HG03575 (cell line): ENCODE measurements around the gene ZNF668.
"Not testable (repeated sequence)": the region's sequence is repeated elsewhere in the genome, so short reads cannot be mapped to it uniquely, and the experiment has no call there.

Experiments
- ATAC-seq: cut with Tn5 transposase; IDR thresholded peaks from one replicate; pipeline ENCODE4 v1.9.1; 2021; ENCODE audit not compliant: unreplicated experiment, insufficient number of reproducible peaks, low FRiP score; ENCODE audit errors: extremely low read depth

Gene ZNF668

GRCh38 chr16:31105677-31106213, 31.7 kb upstream of the ZNF668 start:
- no peak for ATAC-seq

DNA sequence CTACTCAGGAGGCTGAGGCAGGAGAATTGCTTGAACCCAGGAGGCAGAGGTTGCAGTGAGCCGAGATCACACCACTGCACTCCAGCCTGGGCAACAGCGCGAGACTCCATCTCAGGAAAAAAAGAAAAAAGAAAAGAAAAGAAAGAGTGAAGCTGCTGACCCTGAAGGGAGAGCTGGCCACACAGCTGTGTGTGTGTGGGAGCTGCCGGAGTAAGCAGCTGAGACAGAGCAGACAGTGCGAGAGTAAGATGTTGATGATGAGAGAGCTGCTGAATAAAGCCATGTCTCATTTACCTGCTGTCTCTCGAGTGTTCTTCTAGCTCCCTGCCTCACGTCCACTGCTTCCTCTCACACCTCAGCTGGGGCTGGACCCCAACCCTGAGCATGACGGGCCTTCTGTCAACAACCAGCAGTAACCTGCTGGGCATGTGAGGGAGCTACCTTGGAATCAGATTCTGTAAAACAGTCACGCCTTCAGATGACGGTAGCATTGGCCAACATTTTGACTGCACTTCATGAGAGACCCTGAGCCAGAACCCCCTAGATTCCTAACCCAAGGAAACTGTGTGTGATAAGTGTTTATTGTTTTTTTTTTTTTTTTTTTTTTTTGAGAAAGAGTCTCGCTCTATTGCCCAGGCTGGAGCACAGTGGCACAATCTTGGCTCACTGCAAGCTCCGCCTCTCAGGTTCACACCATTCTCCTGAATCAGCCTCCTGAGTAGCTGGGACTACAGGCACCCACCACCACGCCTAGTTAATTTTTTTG, 27.0 kb upstream of the ZNF668 start:
- not testable (repeated sequence) for ATAC-seq

DNA sequence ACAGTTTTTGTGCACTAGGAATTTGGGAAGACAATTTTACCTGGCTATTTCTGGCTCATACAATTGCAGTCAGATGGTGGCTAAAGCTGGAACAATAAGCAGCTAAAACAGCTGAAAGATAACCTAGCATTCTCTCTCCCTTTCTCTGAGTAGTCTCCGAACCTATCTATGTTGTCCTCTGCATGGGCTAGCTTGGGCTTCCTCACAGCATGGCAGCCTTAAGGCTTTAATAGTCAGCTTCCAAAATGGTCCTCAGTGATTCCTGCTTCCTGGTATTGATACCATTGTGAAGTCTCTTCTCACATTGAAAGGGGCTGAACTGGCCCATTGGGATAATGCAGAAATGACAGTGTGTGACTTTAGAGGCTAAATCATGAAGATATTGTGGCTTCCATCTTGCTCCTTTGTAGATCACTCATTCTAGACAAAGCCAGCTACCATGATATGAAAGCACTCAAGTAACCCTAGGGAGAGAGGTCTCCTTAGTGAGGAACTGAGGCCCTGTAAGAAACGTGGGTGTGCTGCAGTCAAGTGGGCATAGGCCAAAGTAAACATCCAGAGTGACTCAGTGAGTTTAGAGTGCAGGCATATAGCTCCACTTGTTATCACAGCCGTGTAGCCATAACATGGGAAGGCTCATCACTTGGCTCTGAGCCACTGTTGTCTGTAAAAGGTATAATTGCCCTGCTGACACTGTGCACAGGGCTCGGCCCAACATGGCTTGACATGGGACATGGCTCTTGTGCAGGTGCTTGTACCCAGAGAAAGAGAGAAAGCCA, 26.0 kb upstream of the ZNF668 start:
- no peak for ATAC-seq

- ATAC-seq: no peak
Measured at GRCh38 chr16:31094424-31095120, 20.5 kb upstream of the ZNF668 start, which contains the start of gene VKORC1. Gene VKORC1, minus strand, starts transcription at chr16:31094797. Its CDS starts 68 bp downstream, at chr16:31094729.

DNA sequence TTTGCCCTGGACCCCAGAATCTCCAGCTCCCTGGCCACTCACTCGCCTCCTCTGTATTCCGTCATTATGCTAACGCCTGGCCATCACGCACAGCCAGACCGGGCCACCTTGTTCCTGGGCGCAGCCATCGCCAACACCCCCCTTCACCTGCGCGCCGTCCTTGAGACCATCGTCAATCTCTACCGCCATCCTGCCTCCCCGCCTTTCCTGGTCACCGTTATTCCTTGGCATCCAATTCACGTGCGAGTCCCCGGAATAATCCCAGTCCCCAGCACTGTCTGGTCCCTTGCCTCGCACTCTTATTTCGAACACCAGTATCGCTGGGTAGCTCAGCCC, 20.0 kb upstream of the ZNF668 start:
- no peak for ATAC-seq

DNA sequence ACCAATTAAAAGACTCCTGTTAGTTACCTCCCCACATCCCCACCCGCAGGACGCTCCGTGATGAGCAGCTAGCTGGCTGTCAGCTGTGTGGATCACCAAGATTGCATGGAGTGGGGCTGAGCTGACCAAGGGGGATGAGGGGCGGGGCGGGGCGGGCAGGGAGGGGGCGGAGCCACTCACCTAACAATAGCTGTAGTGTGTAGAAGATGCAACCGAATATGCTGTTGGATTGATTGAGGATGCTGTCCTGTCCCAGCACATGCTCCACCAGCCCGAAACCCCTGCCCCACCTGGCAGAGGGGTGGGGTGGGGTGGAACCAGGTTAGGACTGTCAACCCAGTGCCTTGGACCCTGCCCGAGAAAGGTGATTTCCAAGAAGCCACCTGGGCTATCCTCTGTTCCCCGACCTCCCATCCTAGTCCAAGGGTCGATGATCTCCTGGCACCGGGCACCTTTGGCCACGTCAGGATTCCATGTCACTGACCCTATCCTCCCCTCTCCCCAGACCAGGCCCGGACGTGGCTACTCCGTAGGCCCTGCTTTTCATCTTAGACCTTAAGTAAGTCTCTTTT, 19.2 kb upstream of the ZNF668 start:
- no peak for ATAC-seq

- no peak for ATAC-seq
Measured at GRCh38 chr16:31092330-31092729, 18.3 kb upstream of the ZNF668 start.

DNA sequence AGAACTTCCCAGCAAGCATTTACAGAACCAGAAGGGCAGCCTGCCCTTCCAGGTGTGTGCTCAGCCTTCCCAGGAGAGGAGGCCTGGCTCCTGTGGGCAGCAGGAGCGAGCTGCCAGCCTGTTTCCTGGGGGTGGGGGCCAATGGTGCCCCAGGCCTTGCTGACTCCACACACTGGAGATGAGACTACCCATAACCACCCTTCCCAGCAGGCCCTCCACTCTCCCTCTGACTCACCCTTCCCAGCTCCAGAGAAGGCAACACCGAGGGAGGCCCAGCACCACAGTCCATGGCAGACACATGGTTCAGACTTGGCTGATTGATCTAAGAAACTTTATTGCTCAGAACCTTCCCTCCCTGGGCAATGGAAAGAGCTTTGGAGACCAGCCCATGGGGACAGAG, 16.5 kb upstream of the ZNF668 start:
- ATAC-seq: no peak

- ATAC-seq: no peak
Measured at GRCh38 chr16:31089199-31089598, 15.2 kb upstream of the ZNF668 start.

DNA sequence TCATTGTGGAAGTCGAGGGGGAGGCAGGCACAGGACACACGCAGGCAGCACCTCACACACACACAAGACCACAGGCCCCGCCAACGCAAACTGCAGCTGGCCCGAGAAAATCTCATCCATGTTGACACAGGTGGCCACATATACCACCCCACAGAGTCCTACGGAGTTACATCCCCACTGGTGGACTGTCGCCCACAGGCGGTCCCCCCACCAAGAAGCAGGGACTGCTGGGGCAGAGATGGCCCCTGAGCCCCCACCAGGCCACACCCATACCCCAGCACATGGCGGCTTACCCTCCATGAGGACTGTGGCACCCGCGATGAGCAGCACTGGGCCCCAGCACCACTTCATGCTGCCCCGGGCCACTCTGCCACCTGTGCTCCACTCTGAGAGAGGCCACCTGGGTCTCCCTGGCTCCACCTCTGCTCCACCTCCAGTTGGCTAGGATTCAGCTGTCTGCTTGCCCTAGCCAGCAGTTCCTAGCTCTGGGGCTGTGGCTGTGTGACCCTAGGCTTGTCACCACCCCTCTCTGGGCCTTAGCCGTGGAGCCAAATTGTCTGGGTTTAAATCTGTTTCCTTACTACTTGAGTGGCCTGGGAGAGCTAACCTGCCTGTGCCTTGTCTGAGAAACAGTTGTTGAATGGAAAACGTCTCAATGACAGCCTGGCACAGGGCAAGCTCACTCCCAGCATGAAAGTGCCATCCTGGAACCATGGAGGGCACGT, 14.6 kb upstream of the ZNF668 start, which contains the start of gene PRSS53:
Gene PRSS53 (minus strand): TSS at position 485 of the 725 bp plus-strand sequence. CDS start 134 bp downstream, at position 351.
- ATAC-seq: no peak

GRCh38 chr16:31087971-31088370, 13.9 kb upstream of the ZNF668 start:
- no peak for ATAC-seq

- ATAC-seq: no peak
Measured at GRCh38 chr16:31087481-31087880, 13.4 kb upstream of the ZNF668 start.

DNA sequence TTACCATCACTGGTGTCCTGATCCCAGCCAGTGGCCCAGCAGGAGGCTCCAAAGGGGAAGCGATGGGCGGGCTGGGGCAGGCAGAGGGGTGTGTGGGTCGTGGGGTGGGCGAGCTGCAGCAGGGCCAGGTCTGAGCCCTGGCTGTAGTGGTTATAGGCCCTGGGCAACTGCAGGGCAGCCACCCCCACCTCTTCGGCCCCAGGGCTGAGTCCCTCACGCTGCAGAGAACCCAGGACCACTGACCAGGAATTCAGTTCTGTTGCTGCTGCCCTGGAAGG, 12.5 kb upstream of the ZNF668 start:
- ATAC-seq: no peak

DNA sequence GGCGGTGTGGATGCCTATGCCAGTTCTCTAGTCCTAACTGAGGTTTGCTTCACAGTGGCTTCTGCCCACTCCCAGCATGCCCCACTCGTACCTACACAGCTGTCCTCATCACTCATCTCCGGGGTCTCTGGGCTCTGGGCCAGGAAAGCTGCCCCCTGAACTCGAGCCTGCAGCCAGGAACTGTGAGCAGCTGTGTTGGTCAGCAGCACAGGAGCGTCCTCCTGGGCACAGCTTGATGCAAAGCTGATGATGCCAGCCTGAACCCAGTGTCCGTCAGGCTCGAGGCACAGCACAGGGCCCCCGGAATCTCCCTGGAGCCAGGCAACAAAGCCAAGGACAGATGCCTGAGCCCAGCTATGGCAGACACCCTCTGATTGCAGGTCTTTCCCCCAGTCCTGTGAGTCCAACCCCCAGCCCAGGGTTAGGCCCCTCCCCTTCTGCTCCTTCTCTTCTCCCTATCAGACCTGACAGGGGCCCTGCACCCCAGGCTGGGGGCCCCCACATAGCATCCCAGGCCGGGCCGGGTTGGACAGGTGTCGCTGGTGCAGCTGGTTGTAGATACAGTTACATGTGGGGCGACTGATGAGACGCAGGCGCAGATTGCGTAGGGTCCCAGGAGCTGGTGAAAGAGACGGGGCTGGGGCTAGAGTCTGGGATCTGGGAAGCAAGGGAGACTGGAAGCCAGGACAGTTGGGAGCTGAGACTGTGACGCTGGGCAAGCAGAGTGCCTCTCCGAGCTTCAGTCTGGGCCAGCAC, 12.0 kb upstream of the ZNF668 start:
- ATAC-seq: no peak

- ATAC-seq: no peak
Measured at GRCh38 chr16:31085411-31085810, 11.4 kb upstream of the ZNF668 start.

DNA sequence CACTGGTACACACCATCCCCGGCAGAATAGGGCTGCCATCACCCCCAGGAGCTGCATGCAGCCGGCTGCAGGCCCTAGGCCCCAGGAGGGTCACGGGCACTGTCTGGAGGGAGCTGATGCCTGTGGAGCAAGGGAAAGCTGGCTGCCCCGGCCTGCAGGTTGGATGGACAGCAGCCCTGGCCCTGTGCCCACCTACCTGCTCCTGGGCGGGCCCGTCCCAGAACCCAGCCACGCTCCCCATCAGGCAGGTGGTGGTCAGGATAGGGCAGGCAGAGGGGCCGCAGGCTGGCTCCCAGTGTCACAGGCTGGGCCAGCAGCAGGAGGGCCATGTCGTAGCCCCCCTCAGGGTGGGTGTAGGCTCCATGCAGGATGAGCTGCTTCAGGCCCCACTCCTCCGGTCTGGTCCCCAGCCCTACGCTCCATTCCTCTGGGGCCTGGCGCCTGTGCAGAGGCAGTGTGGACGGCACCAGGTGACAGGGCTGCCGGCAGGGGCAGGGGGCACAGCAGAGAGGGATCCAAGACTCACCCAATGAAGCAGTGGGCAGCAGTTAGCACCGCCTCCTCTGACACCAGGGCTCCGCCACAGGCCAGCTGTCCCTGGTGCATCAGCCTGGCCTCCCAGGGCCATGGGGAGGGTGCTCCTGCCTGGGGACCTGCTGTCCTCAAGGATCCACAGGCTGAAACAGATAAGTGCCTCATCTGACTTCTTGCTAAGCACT, 10.7 kb upstream of the ZNF668 start:
- no peak for ATAC-seq

GRCh38 chr16:31083981-31084380, 9.9 kb upstream of the ZNF668 start:
- no peak for ATAC-seq

DNA sequence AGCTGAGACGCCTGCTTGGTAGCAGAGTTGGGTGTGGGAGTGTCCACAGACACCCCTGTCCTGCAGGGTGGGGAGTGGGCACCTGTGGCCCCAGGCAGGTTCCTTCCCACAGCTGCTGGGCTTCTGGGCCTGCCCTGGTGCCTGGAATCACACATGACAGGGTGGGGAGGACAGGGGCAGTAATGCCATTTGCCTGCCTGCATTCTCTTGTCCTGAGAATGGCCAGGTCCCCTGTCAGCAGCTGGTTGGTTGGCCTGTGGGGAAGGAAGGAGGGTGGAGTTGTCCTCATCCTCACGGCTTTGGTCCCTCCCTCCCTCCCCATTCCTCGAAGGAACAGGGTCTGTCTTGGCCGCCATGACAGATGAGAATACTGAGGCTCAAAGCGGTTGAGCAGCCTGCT, 9.5 kb upstream of the ZNF668 start:
- no peak for ATAC-seq
